Liver (tissue), 3 donors: ENCODE data around the gene GDF10.

Experiments used
- FOXA1 ChIP-seq: IDR thresholded peaks from 2 replicates; pipeline ENCODE4 v1.6.1; 2016; ENCODE audit warnings: antibody characterized with exemption
- GABPA ChIP-seq, 2 donors: IDR thresholded peaks in 1 of 2; conservative IDR thresholded peaks in 1 of 2; 2 replicates each; pipeline ENCODE4 v1.6.1; 2016; ENCODE audit warnings: antibody characterized with exemption in 2 of 2, mild to moderate bottlenecking in 1 of 2, moderate library complexity in 1 of 2
- HNF4A ChIP-seq, 2 donors: conservative IDR thresholded peaks; 2 replicates each; pipeline ENCODE4 v1.6.1; 2016; ENCODE audit warnings: antibody characterized with exemption in 2 of 2, mild to moderate bottlenecking in 2 of 2
- HNF4G ChIP-seq: IDR thresholded peaks from 2 replicates; pipeline ENCODE4 v1.6.1; 2016; ENCODE audit warnings: antibody characterized with exemption
- JUND ChIP-seq, 2 donors: IDR thresholded peaks; 2 replicates each; pipeline ENCODE4 v1.6.1; 2016; ENCODE audit warnings: antibody characterized with exemption in 2 of 2
- RAD21 ChIP-seq, 2 donors: IDR thresholded peaks; 2 replicates each; pipeline ENCODE4 v1.6.1; 2016; ENCODE audit warnings: antibody characterized with exemption in 2 of 2, mild to moderate bottlenecking in 2 of 2
- SP1 ChIP-seq: IDR thresholded peaks from 2 replicates; pipeline ENCODE4 v1.6.1; 2018; ENCODE audit warnings: antibody characterized with exemption, mild to moderate bottlenecking
- TAF1 ChIP-seq: conservative IDR thresholded peaks from 2 replicates; pipeline ENCODE4 v1.6.1; 2016; ENCODE audit warnings: antibody characterized with exemption, mild to moderate bottlenecking
- YY1 ChIP-seq: IDR thresholded peaks from 2 replicates; pipeline ENCODE4 v1.6.1; 2016; ENCODE audit warnings: antibody characterized with exemption, mild to moderate bottlenecking
- TF ChIP-seq, protein P1 (sequence below): fragments of 150-350 bp; IDR thresholded peaks from 2 replicates; pipeline ENCODE4 v1.5.1; 2017; ENCODE audit warnings: improper control_type of control experiment, low read depth, low read length; ENCODE audit not compliant: missing input control
- TF ChIP-seq, protein P2 (sequence below): IDR thresholded peaks from 2 replicates; pipeline ENCODE4 v1.6.1; 2016; ENCODE audit warnings: antibody characterized with exemption
- TF ChIP-seq, protein P3 (sequence below): IDR thresholded peaks from 2 replicates; pipeline ENCODE4 v1.6.1; 2016; ENCODE audit warnings: antibody characterized with exemption
- TF ChIP-seq, protein P4 (sequence below): IDR thresholded peaks from 2 replicates; pipeline ENCODE4 v1.6.1; 2016; ENCODE audit warnings: antibody characterized with exemption, mild to moderate bottlenecking
- TF ChIP-seq, protein P5 (sequence below): IDR thresholded peaks from 2 replicates; pipeline ENCODE4 v1.6.1; 2016; ENCODE audit warnings: antibody characterized with exemption
- donor health status: healthy.
- donor health status: healthy.

DNA sequence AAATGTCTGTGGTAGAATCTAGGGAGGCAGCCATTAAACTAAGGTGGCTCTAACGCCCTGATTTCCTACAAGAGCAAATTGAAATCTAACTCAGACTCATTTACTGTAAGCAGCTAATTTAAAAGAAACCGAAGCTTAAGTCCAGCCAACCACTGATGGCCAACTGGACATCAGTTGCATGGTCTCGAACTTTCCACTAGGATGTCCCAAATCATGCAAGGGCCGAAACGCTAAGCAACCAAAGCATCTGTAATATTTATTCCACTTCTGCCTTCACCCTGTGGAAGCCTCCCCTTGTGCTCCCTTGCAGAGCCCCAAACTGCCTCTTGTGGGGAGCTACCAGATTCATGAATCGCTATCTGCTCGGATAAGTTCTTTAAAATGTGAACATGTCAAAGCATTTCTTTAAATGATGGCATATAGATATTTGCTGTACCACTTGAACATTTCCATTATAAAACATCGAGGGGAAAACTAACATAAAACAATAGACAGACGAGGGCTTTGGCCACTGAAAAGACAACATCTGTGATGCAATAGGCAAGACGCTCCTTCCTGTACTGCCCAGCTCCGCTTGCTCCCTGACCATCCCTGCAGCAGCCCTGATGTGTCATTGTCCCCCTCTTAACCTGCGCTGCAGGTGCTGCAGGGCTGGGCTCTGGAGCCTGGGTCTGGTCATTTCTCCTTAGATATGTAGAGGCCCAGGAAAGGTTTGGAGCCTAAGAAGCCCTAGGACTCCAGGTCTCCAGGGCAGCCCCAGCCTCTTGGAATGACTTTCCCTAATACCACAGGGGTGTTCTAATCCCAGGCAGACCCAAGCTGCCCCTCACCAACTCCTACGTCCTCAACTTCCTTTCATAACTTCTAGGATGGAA is 45.2 kb downstream of the GDF10 start:
- TF ChIP-seq, protein P1, sequence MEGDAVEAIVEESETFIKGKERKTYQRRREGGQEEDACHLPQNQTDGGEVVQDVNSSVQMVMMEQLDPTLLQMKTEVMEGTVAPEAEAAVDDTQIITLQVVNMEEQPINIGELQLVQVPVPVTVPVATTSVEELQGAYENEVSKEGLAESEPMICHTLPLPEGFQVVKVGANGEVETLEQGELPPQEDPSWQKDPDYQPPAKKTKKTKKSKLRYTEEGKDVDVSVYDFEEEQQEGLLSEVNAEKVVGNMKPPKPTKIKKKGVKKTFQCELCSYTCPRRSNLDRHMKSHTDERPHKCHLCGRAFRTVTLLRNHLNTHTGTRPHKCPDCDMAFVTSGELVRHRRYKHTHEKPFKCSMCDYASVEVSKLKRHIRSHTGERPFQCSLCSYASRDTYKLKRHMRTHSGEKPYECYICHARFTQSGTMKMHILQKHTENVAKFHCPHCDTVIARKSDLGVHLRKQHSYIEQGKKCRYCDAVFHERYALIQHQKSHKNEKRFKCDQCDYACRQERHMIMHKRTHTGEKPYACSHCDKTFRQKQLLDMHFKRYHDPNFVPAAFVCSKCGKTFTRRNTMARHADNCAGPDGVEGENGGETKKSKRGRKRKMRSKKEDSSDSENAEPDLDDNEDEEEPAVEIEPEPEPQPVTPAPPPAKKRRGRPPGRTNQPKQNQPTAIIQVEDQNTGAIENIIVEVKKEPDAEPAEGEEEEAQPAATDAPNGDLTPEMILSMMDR = no peak
- TF ChIP-seq JUND (IDR thresholded peaks at IDR 0.05) = no peak
- no peak for TF ChIP-seq RAD21 (IDR thresholded peaks at IDR 0.05)
- TF ChIP-seq YY1 = no peak
- TF ChIP-seq TAF1 = no peak
- no peak for TF ChIP-seq SP1
- TF ChIP-seq, protein P2, sequence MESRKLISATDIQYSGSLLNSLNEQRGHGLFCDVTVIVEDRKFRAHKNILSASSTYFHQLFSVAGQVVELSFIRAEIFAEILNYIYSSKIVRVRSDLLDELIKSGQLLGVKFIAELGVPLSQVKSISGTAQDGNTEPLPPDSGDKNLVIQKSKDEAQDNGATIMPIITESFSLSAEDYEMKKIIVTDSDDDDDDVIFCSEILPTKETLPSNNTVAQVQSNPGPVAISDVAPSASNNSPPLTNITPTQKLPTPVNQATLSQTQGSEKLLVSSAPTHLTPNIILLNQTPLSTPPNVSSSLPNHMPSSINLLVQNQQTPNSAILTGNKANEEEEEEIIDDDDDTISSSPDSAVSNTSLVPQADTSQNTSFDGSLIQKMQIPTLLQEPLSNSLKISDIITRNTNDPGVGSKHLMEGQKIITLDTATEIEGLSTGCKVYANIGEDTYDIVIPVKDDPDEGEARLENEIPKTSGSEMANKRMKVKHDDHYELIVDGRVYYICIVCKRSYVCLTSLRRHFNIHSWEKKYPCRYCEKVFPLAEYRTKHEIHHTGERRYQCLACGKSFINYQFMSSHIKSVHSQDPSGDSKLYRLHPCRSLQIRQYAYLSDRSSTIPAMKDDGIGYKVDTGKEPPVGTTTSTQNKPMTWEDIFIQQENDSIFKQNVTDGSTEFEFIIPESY = no peak
- no peak for TF ChIP-seq FOXA1
- TF ChIP-seq, protein P3, sequence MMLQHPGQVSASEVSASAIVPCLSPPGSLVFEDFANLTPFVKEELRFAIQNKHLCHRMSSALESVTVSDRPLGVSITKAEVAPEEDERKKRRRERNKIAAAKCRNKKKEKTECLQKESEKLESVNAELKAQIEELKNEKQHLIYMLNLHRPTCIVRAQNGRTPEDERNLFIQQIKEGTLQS = no peak
- TF ChIP-seq GABPA (IDR thresholded peaks at IDR 0.05 in 1 of 2, conservative IDR thresholded peaks at IDR 0.05 in 1 of 2) = no peak
- TF ChIP-seq, protein P4, sequence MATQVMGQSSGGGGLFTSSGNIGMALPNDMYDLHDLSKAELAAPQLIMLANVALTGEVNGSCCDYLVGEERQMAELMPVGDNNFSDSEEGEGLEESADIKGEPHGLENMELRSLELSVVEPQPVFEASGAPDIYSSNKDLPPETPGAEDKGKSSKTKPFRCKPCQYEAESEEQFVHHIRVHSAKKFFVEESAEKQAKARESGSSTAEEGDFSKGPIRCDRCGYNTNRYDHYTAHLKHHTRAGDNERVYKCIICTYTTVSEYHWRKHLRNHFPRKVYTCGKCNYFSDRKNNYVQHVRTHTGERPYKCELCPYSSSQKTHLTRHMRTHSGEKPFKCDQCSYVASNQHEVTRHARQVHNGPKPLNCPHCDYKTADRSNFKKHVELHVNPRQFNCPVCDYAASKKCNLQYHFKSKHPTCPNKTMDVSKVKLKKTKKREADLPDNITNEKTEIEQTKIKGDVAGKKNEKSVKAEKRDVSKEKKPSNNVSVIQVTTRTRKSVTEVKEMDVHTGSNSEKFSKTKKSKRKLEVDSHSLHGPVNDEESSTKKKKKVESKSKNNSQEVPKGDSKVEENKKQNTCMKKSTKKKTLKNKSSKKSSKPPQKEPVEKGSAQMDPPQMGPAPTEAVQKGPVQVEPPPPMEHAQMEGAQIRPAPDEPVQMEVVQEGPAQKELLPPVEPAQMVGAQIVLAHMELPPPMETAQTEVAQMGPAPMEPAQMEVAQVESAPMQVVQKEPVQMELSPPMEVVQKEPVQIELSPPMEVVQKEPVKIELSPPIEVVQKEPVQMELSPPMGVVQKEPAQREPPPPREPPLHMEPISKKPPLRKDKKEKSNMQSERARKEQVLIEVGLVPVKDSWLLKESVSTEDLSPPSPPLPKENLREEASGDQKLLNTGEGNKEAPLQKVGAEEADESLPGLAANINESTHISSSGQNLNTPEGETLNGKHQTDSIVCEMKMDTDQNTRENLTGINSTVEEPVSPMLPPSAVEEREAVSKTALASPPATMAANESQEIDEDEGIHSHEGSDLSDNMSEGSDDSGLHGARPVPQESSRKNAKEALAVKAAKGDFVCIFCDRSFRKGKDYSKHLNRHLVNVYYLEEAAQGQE = no peak
- no peak for TF ChIP-seq HNF4A (conservative IDR thresholded peaks at IDR 0.05)
- TF ChIP-seq, protein P5, sequence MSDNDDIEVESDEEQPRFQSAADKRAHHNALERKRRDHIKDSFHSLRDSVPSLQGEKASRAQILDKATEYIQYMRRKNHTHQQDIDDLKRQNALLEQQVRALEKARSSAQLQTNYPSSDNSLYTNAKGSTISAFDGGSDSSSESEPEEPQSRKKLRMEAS = no peak
- no peak for TF ChIP-seq HNF4G
